Retinal pigment epithelial cell (primary cell): ENCODE measurements around the gene CXCL11.

Experiments used
- DNase-seq: peaks from one replicate; pipeline ENCODE4 v3.0.0-alpha.2; 2010; ENCODE audit warnings: low read depth
- H3K4me3 ChIP-seq: 2 replicates; pipeline ENCODE4 v1.5.1; 2011; ENCODE audit warnings: mild to moderate bottlenecking, low read length, control low read depth, moderate library complexity
- CTCF ChIP-seq: conservative IDR thresholded peaks from 2 replicates; pipeline ENCODE4 v1.5.1; 2011; ENCODE audit warnings: low read depth, low read length, control low read depth, inconsistent platforms

CXCL11 gene

GRCh38 chr4:75989846-75990528 is 45.9 kb downstream of the CXCL11 start:
- DNase-seq = no peak
- H3K4me3 ChIP-seq = peak overlapping the region; percentile 97
- TF ChIP-seq CTCF = no peak

DNA sequence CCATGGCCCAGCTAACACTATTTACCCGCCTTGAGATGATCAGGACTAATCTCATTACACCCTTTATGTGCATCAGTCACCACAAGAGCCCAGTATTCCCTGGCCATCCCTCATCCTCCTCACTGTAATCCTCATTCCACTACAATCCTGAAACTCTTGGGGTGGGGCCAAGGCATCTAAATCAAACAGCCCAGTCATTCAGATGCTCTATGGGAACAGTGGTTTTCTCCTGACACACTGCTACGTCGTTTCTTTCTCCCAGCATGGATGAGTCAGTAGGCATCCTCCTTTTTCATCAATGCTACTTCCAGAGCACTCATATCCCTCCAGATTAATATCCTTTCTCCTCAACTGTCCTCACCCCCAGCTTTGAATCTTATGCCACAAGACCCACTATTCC is 50.8 kb downstream of the CXCL11 start:
- DNase-seq = no peak
- H3K4me3 ChIP-seq = no peak overlapping the region
- TF ChIP-seq CTCF = no peak
